ENCODE results near the gene NAGK.

GRCh38 chr2:71067567-71068217, 756 bp upstream of the NAGK start:
- TF ChIP-seq CTCF (IDR thresholded peaks at IDR 0.05; ENCODE audit: insufficient read depth, low read depth, low read length), result no peak
- TF ChIP-seq EZH2 (IDR thresholded peaks at IDR 0.05; ENCODE audit: insufficient read depth, low read length), result no peak

All from astrocyte (in vitro differentiated cells and primary cell).